AG09319 (cell line): Measurements from ENCODE around the gene JAZF1.

ENCODE experiments used
- DNase-seq: peaks from one replicate; pipeline ENCODE4 v3.0.0-alpha.2; 2010; ENCODE audit warnings: low read depth; ENCODE audit errors: extremely low read depth
- CTCF ChIP-seq: IDR thresholded peaks from 2 replicates; pipeline ENCODE4 v1.5.1; 2011; ENCODE audit warnings: low read depth, mild to moderate bottlenecking, inconsistent platforms, low read length, moderate library complexity

The JAZF1 gene

DNA sequence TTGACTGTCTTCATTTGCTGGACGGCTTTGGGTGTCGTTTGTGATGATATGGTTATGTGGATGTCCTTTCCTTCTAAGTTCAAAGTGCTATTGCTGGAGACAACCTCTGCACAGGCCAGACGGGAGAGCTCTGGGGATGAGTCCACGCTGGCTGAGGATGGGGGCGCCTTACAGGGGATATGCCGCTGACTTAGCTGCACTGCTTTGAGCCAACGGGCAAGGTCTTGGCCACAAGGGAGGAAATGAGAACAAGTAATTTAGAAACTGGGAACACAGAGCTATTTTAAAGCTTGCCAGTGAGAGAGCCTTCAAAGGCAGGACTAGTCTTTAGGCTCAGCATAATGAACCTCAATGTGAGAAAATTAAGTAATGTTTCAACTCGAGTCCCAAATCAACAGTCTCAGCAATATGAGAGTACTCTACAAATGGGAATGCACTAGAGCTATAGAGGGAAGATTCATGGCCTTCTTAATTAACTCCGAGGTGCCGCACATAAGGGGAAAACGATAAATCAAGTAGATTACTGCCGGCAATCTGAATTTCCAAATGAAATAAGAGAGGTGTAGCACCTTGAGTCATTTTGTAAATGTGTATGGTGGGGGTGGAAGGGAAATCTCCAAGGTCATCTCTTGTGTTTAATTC, 209.3 kb downstream of the JAZF1 start:
- no peak for DNase-seq
- no peak for TF ChIP-seq CTCF

GRCh38 chr7:27970350-27970749, 210.2 kb downstream of the JAZF1 start:
- no peak for TF ChIP-seq CTCF
- DNase-seq: no peak

DNA sequence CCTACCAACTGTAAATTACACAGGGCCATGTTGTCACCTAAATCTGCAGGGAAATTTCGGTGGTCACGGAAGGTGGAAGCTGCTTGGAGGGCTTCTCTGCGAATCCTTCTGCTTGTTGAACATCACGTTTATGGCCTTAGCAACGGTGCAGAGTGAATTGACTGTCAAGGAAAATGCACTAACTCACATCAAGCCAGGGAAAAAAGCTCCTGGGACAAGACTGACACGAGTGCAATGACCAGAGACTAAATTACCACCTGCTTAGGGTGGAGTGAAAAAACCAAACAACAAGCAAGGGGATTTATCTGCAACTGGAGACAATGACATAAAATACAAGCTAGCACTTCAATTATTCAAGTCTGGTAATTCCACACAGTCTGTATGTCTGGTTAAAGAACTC, 211.2 kb downstream of the JAZF1 start:
- no peak for TF ChIP-seq CTCF
- no peak for DNase-seq

DNA sequence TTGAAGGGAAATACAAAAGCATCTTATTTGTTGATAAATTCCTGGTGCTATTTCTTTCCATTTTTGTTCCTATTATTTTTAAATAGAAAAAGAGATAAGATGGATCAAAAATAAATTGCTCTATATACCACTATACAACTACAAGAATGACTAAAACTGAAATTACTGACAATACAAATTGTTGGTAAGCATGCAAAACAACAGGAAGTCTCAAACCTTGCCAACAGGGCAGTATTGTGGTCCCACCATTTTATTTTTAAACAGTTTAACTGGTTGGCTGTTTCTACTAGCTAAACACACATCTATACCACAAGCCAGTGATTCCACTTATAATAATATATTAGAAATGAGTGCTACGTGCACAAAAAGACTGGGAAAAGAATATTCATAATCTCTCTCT, 213.0 kb downstream of the JAZF1 start:
- DNase-seq: no peak
- no peak for TF ChIP-seq CTCF

GRCh38 chr7:27966219-27966780, 214.3 kb downstream of the JAZF1 start:
- TF ChIP-seq CTCF: no peak
- DNase-seq: no peak

- TF ChIP-seq CTCF: no peak
Observed at GRCh38 chr7:27965650-27966049, 214.9 kb downstream of the JAZF1 start.

GRCh38 chr7:27964820-27965219, 215.8 kb downstream of the JAZF1 start:
- no peak for TF ChIP-seq CTCF
- DNase-seq: no peak

More at GRCh38 chr7:27965650-27966049, 214.9 kb downstream of the JAZF1 start:
- DNase-seq: no peak
